Caco-2 (cell line): ENCODE data around the gene PCARE. TPM values are rescaled to one million over a fixed set of nuclear protein-coding genes. Genes with fewer than 3 reads are reported as not detected.

ENCODE experiments used
- BruUV-seq: library from RNA; stranded (reverse); fragments of 400-500 nt; replicated peaks from 2 replicates; lab custom pipeline; 2021; lab: Mats Ljungman, UMichigan
- CTCF ChIA-PET: fragments of 300-600 bp; sonication (Branson Sonifier 250); formaldehyde crosslinking; loops from one replicate; lab custom pipeline; 2022; ENCODE audit warnings: antibody characterized with exemption; lab: Charles Lee
- POLR2A ChIA-PET: fragments of 300-600 bp; sonication (Branson Sonifier 250); formaldehyde crosslinking; loops from one replicate; lab custom pipeline; 2022; ENCODE audit warnings: antibody characterized with exemption; lab: Charles Lee
- DNase-seq, 2 experiments: peaks; one replicate each; pipeline versions ENCODE4 v3.0.0 to v3.0.0-alpha.2; 2020 to 2022
- H3K27me3 ChIP-seq: replicated peaks from 2 replicates; pipeline ENCODE4 v1.6.0; 2011; ENCODE audit warnings: low read length; ENCODE audit not compliant: control insufficient read depth, insufficient read depth
- H3K36me3 ChIP-seq: 2 replicates; pipeline ENCODE4 v1.5.1; 2011; ENCODE audit warnings: low read length; ENCODE audit not compliant: control insufficient read depth, insufficient read depth
- H3K4me1 ChIP-seq: fragments of 250-450 bp; sonication (Bioruptor Pico); 2 replicates; pipeline ENCODE4 v1.5.1; 2020; ENCODE audit warnings: mild to moderate bottlenecking
- H3K4me3 ChIP-seq: 2 replicates; pipeline ENCODE4 v1.5.1; 2011; ENCODE audit warnings: low read depth, mild to moderate bottlenecking, control low read depth, low read length
- H3K9me3 ChIP-seq: fragments of 250-450 bp; sonication (Bioruptor Pico); 2 replicates; pipeline ENCODE4 v1.5.1; 2020; ENCODE audit warnings: mild to moderate bottlenecking, moderate library complexity
- H3K27ac Mint-ChIP-seq: one replicate; pipeline ENCODE4 v1.8.0; 2022; ENCODE audit warnings: mixed read lengths; ENCODE audit not compliant: unreplicated experiment
- H3K27me3 Mint-ChIP-seq: one replicate; pipeline ENCODE4 v1.8.0; 2022; ENCODE audit warnings: mixed read lengths; ENCODE audit not compliant: insufficient read depth, unreplicated experiment
- H3K36me3 Mint-ChIP-seq: one replicate; pipeline ENCODE4 v1.8.0; 2022; ENCODE audit warnings: mild to moderate bottlenecking, mixed read lengths; ENCODE audit not compliant: insufficient read depth, unreplicated experiment
- H3K4me1 Mint-ChIP-seq: one replicate; pipeline ENCODE4 v1.8.0; 2022; ENCODE audit warnings: low read depth, mixed read lengths; ENCODE audit not compliant: unreplicated experiment
- H3K4me3 Mint-ChIP-seq: one replicate; pipeline ENCODE4 v1.8.0; 2022; ENCODE audit warnings: mild to moderate bottlenecking, moderate library complexity, mixed read lengths; ENCODE audit not compliant: unreplicated experiment
- H3K9me3 Mint-ChIP-seq: one replicate; pipeline ENCODE4 v1.8.0; 2022; ENCODE audit warnings: mixed read lengths; ENCODE audit not compliant: unreplicated experiment
- CTCF ChIP-seq, 2 experiments: fragments of 200-600 bp in 1 of 2; IDR thresholded peaks; 1 replicate in 1 of 2; 2 replicates in 1 of 2; pipeline versions ENCODE4 v1.5.1 to v1.8.0; 2011 to 2022; ENCODE audit warnings: antibody characterized with exemption in 1 of 2, control low read depth in 1 of 2, inconsistent platforms in 1 of 2, low read depth in 1 of 2, low read length in 1 of 2, mild to moderate bottlenecking in 1 of 2, moderate library complexity in 1 of 2; ENCODE audit not compliant: insufficient read depth in 1 of 2, severe bottlenecking in 1 of 2, unreplicated experiment in 1 of 2
- intact Hi-C: fragments of 100-400 bp; cut with micrococcal nuclease; formaldehyde crosslinking; loops from one replicate; pipeline ENCODE4 v1.10.0; 2022; ENCODE audit not compliant: unreplicated experiment
- total RNA-seq: library from RNA; stranded (reverse); gene quantifications from 2 replicates; pipeline ENCODE4 v1.2.3, GENCODE V29; 2022

The PCARE gene
- total RNA-seq, 1 experiment from 2014 or later = not detected

GRCh38 chr2:29072971-29073725, 1.2 kb downstream of the PCARE start:
- POLR2A ChIA-PET = no interaction called here
- no peaks in the 10 kb centered on the region for H3K4me1 Mint-ChIP-seq
- no peak overlapping the region for H3K4me3 ChIP-seq

GRCh38 chr2:29072251-29072650, 2.1 kb downstream of the PCARE start:
- POLR2A ChIA-PET = no interaction called here

More at GRCh38 chr2:29072971-29073725, 1.2 kb downstream of the PCARE start:
- H3K4me3 Mint-ChIP-seq = no peak overlapping the region
- Histone ChIP-seq H3K36me3 (no peaks in the 10 kb centered on the region), H3K4me1 (no peaks in the 10 kb centered on the region), H3K27me3 (no peaks in the 10 kb centered on the region), H3K9me3 (no peaks in the 10 kb centered on the region)
- H3K36me3 Mint-ChIP-seq = no peaks in the 10 kb centered on the region
- H3K27ac Mint-ChIP-seq = no peak overlapping the region
- CTCF ChIA-PET = no interaction called here
- intact Hi-C loops = no loop called here
- no peaks in the 10 kb centered on the region for H3K27me3 Mint-ChIP-seq
- DNase-seq = no peak
- no TSS peak for BruUV-seq
- no peaks in the 10 kb centered on the region for H3K9me3 Mint-ChIP-seq
- TF ChIP-seq CTCF (IDR thresholded peaks at IDR 0.05; ENCODE audit: insufficient read depth in 1 of 2, low read depth in 1 of 2, low read length in 1 of 2, severe bottlenecking in 1 of 2, unreplicated experiment in 1 of 2) = no peak

More at GRCh38 chr2:29072251-29072650, 2.1 kb downstream of the PCARE start:
- BruUV-seq = no TSS peak
- intact Hi-C loops = no loop called here
- CTCF ChIA-PET = no interaction called here
- H3K4me3 Mint-ChIP-seq = no peak overlapping the region
- no peak overlapping the region for H3K27ac Mint-ChIP-seq
- no peak for TF ChIP-seq CTCF (IDR thresholded peaks at IDR 0.05; ENCODE audit: insufficient read depth in 1 of 2, low read depth in 1 of 2, low read length in 1 of 2, severe bottlenecking in 1 of 2, unreplicated experiment in 1 of 2)
- H3K27me3 Mint-ChIP-seq = no peaks in the 10 kb centered on the region
- DNase-seq = no peak
- H3K4me1 Mint-ChIP-seq = no peaks in the 10 kb centered on the region
- H3K27me3 ChIP-seq = no peaks in the 10 kb centered on the region
- H3K36me3 ChIP-seq = no peaks in the 10 kb centered on the region
- H3K9me3 Mint-ChIP-seq = no peaks in the 10 kb centered on the region
- no peaks in the 10 kb centered on the region for H3K4me1 ChIP-seq
- H3K36me3 Mint-ChIP-seq = no peaks in the 10 kb centered on the region
- H3K4me3 ChIP-seq = no peak overlapping the region
- H3K9me3 ChIP-seq = no peaks in the 10 kb centered on the region
